Measurements from ENCODE around the gene ABI3. TPM values are rescaled to one million over a fixed set of nuclear protein-coding genes. Genes with fewer than 3 reads are reported as not detected.

Gene ABI3
- total RNA-seq, 1 experiment from 2014 or later = not detected

DNA sequence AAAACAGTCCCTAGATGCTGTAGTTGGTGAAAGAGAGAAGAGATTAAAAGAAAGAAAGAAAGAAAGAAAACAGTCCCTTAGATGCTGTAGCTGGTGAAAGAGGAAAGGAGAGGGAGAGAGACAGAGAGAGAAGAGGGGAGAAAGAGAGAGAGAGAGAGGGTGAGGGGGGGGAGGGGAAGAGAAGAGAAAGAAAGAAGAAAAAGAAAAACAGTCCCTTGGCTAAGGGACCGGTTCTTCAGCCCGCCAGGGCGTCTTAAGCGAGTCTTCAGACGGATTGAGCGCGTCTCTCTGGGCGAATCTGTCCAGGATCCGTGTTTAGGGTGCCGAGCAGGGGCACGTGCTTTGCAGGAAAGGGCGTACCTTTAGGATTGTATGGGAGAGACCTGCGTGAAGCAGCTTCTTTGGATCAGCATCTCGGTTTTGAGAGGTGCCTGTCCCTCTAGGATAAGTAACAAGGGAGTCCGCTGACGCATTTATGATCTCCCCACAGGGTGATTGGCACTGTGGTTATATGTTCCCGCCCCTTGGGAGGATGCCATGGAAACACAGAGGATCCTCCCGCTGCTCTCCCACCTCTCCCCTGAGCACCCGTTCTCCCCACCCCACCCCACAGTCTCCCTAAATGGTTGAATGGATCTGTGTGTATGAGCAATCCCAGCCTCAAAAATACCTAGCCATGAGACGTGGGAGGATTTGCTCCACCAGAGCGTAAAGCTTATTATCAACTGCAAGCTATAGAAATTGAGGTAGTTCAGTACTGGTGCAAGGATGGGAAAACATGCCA lies 16.8 kb upstream of the ABI3 start:
- peak; percentile 72 for DNase-seq (ENCODE audit: low read depth, low spot score)
- in situ Hi-C loops (cut with HindIII; ENCODE audit: low pct_unique_long_range_greater_than_20kb, low sequenced_read_pairs) = no loop called here

DNA sequence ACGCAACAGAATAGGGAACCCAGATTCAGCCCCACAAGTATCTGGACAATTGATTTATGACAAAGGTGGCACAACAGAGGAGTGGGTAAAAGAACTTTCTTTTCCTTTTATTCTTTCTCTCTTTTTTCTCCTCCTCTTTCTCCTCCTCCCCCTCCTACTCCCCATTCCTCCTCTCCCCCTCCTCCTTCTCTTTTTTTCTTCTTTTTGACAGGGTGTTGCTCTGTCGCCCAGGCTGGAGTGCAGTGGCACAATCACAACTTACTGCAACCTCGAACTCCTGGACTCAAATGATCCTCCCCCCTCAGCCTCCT lies 16.3 kb upstream of the ABI3 start:
- DNase-seq (ENCODE audit: low read depth, low spot score) = no peak
- in situ Hi-C loops (cut with HindIII; ENCODE audit: low pct_unique_long_range_greater_than_20kb, low sequenced_read_pairs) = no loop called here

GRCh38 chr17:49195751-49196150 lies 14.8 kb upstream of the ABI3 start:
- no peak for DNase-seq (ENCODE audit: low read depth, low spot score)
- in situ Hi-C loops (cut with HindIII; ENCODE audit: low pct_unique_long_range_greater_than_20kb, low sequenced_read_pairs) = no loop called here

DNA sequence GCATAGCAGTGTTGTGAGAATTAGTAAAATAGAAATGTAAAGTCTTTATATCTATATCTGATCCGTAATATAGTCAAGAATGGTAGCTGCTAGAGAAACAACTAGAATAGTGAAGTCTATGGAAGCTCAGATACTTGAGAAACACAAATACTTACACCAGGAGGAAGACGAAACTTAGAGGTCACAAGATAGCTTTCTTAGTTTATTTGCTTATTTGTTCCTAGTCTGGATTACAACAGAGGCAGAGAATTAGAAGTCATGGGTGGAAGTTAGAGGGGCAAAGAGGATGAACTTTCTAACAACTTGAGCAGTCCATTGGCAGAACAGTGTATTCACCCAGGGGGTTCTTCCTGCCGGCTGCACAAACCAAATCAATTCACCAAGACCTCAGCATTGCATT lies 14.0 kb upstream of the ABI3 start:
- no peak for DNase-seq (ENCODE audit: low read depth, low spot score)
- in situ Hi-C loops (cut with HindIII; ENCODE audit: low pct_unique_long_range_greater_than_20kb, low sequenced_read_pairs) = no loop called here

- DNase-seq (ENCODE audit: low read depth, low spot score) = no peak
- in situ Hi-C loops (cut with HindIII; ENCODE audit: low pct_unique_long_range_greater_than_20kb, low sequenced_read_pairs) = no loop called here
Measured at GRCh38 chr17:49197346-49197998, 13.0 kb upstream of the ABI3 start.

GRCh38 chr17:49198211-49198610 lies 12.3 kb upstream of the ABI3 start:
- in situ Hi-C loops (cut with HindIII; ENCODE audit: low pct_unique_long_range_greater_than_20kb, low sequenced_read_pairs) = no loop called here
- DNase-seq (ENCODE audit: low read depth, low spot score) = no peak

- no peak for DNase-seq (ENCODE audit: low read depth, low spot score)
- in situ Hi-C loops (cut with HindIII; ENCODE audit: low pct_unique_long_range_greater_than_20kb, low sequenced_read_pairs) = no loop called here
Measured at GRCh38 chr17:49200423-49201083, 10.0 kb upstream of the ABI3 start.

- in situ Hi-C loops (cut with HindIII; ENCODE audit: low pct_unique_long_range_greater_than_20kb, low sequenced_read_pairs) = no loop called here
- DNase-seq (ENCODE audit: low read depth, low spot score) = no peak
Measured at GRCh38 chr17:49201481-49201927, 9.0 kb upstream of the ABI3 start.

- in situ Hi-C loops (cut with HindIII; ENCODE audit: low pct_unique_long_range_greater_than_20kb, low sequenced_read_pairs) = no loop called here
Measured at GRCh38 chr17:49203796-49204195, 6.7 kb upstream of the ABI3 start.

DNA sequence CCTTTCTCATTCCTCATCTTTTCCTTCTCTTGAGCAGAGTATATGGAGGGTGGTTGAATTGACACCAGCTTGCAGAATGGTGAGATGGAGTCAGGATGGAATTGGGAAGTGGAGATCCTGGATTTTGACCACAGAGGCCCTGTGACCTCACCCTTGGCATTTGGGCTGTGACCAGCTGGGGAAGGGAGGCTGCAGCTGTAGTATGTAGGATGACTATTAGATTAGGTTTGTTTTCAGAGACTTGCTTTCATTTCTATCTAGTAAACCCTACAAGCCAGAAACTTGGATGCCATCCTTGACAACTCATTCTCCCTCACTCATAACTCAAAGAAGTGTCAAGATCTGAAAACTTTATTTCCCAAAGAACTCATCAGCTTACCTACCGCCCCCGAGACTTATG lies 6.0 kb upstream of the ABI3 start:
- in situ Hi-C loops (cut with HindIII; ENCODE audit: low pct_unique_long_range_greater_than_20kb, low sequenced_read_pairs) = no loop called here
- no peak for DNase-seq (ENCODE audit: low read depth, low spot score)

More at GRCh38 chr17:49203796-49204195, 6.7 kb upstream of the ABI3 start:
- DNase-seq (ENCODE audit: low read depth, low spot score) = no peak

GRCh38 chr17:49209061-49209571 lies 1.4 kb upstream of the ABI3 start:
- no peak for DNase-seq (ENCODE audit: low read depth, low spot score)
- in situ Hi-C loops (cut with HindIII; ENCODE audit: low pct_unique_long_range_greater_than_20kb, low sequenced_read_pairs) = no loop called here

DNA sequence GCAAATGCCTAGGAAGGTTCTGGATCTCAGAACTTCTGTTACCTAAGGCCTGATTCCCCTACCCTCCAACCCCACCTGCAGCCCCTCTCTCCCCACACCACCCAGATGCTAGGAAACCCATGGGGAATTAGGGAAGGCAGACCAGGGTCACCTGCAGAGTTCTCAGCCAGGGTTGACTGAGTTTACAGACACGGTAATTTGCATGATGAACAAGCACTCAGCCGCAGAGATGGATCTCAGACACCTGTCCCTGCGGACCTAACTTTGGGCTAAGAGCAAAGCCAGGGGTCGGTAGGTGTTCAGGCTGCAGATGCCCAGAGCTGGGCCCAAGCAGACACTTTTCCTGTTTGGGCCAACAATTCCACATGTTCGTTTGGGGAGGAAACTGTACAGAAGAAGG lies 2.9 kb downstream of the ABI3 start:
- in situ Hi-C loops (cut with HindIII; ENCODE audit: low pct_unique_long_range_greater_than_20kb, low sequenced_read_pairs) = no loop called here
- DNase-seq (ENCODE audit: low read depth, low spot score) = no peak

- DNase-seq (ENCODE audit: low read depth, low spot score) = no peak
- in situ Hi-C loops (cut with HindIII; ENCODE audit: low pct_unique_long_range_greater_than_20kb, low sequenced_read_pairs) = no loop called here
Measured at GRCh38 chr17:49213847-49214246, 3.3 kb downstream of the ABI3 start.

DNA sequence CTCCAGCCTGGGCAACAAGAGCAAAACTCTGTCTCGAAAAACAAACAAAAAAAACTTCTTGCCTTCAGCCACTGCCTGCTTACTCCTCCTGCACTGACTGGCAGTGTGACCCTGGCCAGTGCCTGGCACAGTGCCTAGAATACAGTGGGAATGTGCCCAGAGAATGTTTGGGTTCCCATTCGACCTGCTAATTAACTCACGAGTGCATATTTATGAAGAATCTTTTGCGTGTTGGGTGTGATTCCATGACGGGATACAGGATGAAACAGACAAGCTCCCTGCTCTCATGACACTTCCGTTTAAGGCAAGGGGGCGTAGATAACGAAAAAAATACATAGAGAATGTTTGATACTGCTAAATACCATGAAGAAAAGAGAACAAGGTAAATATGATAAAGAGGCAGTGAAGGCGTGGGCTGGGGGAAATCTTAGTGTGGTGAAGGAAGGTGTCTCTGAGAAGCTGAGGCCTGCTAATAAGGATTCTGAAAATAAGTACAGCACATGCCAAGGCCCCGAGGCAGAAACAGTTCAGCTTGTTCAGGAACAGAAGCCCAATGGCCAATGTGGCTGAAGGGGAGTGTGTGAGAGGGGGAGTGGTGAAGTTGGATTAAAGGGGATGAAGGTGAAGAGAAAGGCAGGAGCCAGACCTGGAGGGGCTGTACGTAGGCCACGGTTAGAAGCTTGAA lies 4.3 kb downstream of the ABI3 start:
- in situ Hi-C loops (cut with HindIII; ENCODE audit: low pct_unique_long_range_greater_than_20kb, low sequenced_read_pairs) = no loop called here
- DNase-seq (ENCODE audit: low read depth, low spot score) = no peak

DNA sequence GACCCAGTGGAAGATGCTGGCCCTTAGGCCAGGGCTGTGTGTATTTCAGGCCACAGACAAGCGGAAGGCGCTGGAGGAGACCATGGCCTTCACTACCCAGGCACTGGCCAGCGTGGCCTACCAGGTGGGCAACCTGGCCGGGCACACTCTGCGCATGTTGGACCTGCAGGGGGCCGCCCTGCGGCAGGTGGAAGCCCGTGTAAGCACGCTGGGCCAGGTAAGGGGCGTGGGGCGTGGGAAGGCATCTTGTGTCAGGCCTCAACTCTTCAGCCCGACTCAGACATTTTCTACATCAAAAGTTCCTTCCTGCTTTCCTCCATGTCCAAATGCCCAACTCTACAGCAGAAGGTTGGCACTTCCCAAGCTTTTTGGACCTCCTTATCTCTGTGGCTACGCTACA lies 6.0 kb downstream of the ABI3 start:
- DNase-seq (ENCODE audit: low read depth, low spot score) = no peak
- in situ Hi-C loops (cut with HindIII; ENCODE audit: low pct_unique_long_range_greater_than_20kb, low sequenced_read_pairs) = no loop called here

- in situ Hi-C loops (cut with HindIII; ENCODE audit: low pct_unique_long_range_greater_than_20kb, low sequenced_read_pairs) = no loop called here
- DNase-seq (ENCODE audit: low read depth, low spot score) = no peak
Measured at GRCh38 chr17:49216953-49217650, 6.6 kb downstream of the ABI3 start.

DNA sequence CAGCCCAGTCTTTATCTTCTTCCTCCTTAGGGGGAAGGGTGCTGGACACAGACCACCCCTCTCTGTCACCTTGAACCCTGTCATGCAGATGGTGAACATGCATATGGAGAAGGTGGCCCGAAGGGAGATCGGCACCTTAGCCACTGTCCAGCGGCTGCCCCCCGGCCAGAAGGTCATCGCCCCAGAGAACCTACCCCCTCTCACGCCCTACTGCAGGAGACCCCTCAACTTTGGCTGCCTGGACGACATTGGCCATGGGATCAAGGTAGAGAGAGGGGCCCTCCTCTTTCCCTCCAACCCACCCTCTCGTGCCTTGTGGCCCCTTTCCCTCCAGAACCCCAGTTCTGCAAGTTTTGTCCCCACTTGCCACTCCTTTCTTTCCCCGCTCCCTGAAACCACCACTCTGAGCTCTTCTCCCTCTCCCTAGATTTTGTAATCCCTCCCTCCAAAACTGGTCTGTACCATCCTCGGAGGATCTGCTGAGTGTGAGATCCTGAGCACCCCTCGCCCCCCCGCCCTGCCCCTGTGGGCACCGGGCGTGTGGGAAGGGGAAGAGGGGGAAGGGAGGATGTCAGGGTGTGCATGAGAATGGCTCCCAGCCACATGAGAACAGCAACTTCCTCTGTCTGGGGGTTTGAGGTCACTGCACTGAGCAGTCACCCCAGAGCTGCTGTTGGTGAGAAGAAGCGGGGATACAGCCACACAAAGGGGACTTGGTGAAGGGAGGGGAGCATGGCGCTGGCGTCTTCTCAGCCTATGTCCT lies 7.3 kb downstream of the ABI3 start:
- in situ Hi-C loops (cut with HindIII; ENCODE audit: low pct_unique_long_range_greater_than_20kb, low sequenced_read_pairs) = no loop called here
- DNase-seq (ENCODE audit: low read depth, low spot score) = no peak

Data from SK-MEL-5 (cell line).